GM21360 (cell line): Measurements from ENCODE around the gene ZDHHC8.

Experiments
- ATAC-seq: cut with Tn5 transposase; IDR thresholded peaks from one replicate; pipeline ENCODE4 v1.9.1; 2021; ENCODE audit warnings: mild to moderate bottlenecking, moderate library complexity; ENCODE audit not compliant: unreplicated experiment

ZDHHC8 gene

GRCh38 chr22:20176421-20177085, 44.9 kb downstream of the ZDHHC8 start:
- no peak for ATAC-seq

GRCh38 chr22:20177217-20177911, 45.8 kb downstream of the ZDHHC8 start:
- ATAC-seq = no peak

GRCh38 chr22:20178075-20178914, 46.7 kb downstream of the ZDHHC8 start:
- no peak for ATAC-seq

GRCh38 chr22:20178915-20179227, 47.3 kb downstream of the ZDHHC8 start:
- no peak for ATAC-seq

GRCh38 chr22:20179455-20180244, 48.0 kb downstream of the ZDHHC8 start:
- ATAC-seq = no peak

GRCh38 chr22:20180245-20180630, 48.6 kb downstream of the ZDHHC8 start:
- no peak for ATAC-seq

GRCh38 chr22:20180640-20181039, 49.0 kb downstream of the ZDHHC8 start:
- no peak for ATAC-seq

GRCh38 chr22:20181194-20181883, 49.7 kb downstream of the ZDHHC8 start:
- ATAC-seq = no peak

- no peak for ATAC-seq
These were observed 50.3 kb downstream of the ZDHHC8 start for GRCh38 chr22:20181884-20182236.

- no peak for ATAC-seq
These were observed 50.8 kb downstream of the ZDHHC8 start for GRCh38 chr22:20182365-20182764.

- ATAC-seq = no peak
These were observed 51.5 kb downstream of the ZDHHC8 start for GRCh38 chr22:20183101-20183500.

GRCh38 chr22:20183823-20184222, 52.2 kb downstream of the ZDHHC8 start:
- no peak for ATAC-seq

- ATAC-seq = no peak
These were observed 53.0 kb downstream of the ZDHHC8 start for GRCh38 chr22:20184501-20185165.

GRCh38 chr22:20185750-20186149, 54.1 kb downstream of the ZDHHC8 start:
- no peak for ATAC-seq

- no peak for ATAC-seq
These were observed 54.7 kb downstream of the ZDHHC8 start for GRCh38 chr22:20186183-20186870.

GRCh38 chr22:20186871-20187546, 55.4 kb downstream of the ZDHHC8 start:
- no peak for ATAC-seq

GRCh38 chr22:20187777-20188566, 56.4 kb downstream of the ZDHHC8 start:
- ATAC-seq = no peak

- no peak for ATAC-seq
These were observed 56.9 kb downstream of the ZDHHC8 start for GRCh38 chr22:20188567-20188877.
